K562 (cell line): Measurements from ENCODE around the gene TMEM218. TPM values are rescaled to one million over a fixed set of nuclear protein-coding genes. Genes with fewer than 3 reads are reported as not detected.

ENCODE experiments used
- ATAC-seq: fragments of 200-7000 bp; cut with Tn5 transposase; 3 replicates; pipeline ENCODE4 v1.9.1; 2020; ENCODE audit warnings: moderate library complexity
- BruUV-seq: library from RNA; stranded (reverse); fragments of 400-500 nt; replicated peaks from 2 replicates; lab custom pipeline; 2021; lab: Mats Ljungman, UMichigan
- CTCF ChIA-PET: fragments of 300-600 bp; formaldehyde crosslinking; extraction: SDS; loops from one replicate; lab custom pipeline; 2021; ENCODE audit warnings: low intra/inter-chr PET ratio; lab: Yijun Ruan, JAX
- POLR2A ChIA-PET: fragments of 300-600, 350-650 bp; sonication (Branson Sonifier 250); formaldehyde crosslinking; extraction: SDS; loops from one replicate; lab custom pipeline; 2021; ENCODE audit warnings: antibody characterized with exemption, inconsistent platforms; lab: Yijun Ruan, JAX
- DNase-seq, 4 experiments: peaks; one replicate each; pipeline versions ENCODE4 v3.0.0 to v3.0.0-alpha.2; 2011 to 2018; ENCODE audit warnings: low spot score in 3 of 4, mixed read lengths in 3 of 4; ENCODE audit errors: extremely low read depth in 1 of 4
- FAIRE-seq: peaks from 2 replicates; lab custom pipeline; 2011; peaks lifted over from hg19 to GRCh38; lab: Jason Lieb, UNC
- H2AFZ ChIP-seq: 2 replicates; pipeline ENCODE4 v1.6.0; 2011; ENCODE audit warnings: low read depth, low read length, control low read depth, inconsistent platforms
- H3K27ac ChIP-seq: fragments of 200-600 bp; 3 replicates; pipeline ENCODE4 v1.8.0; 2011; ENCODE audit warnings: low read depth, mild to moderate bottlenecking, control low read depth, inconsistent platforms, low read length, moderate library complexity, mixed read lengths; ENCODE audit errors: extremely low read depth
- H3K27me3 ChIP-seq, 2 experiments: fragments of 300-600 bp in 1 of 2; 2 replicates in 1 of 2; 3 replicates in 1 of 2; pipeline versions ENCODE4 v1.6.0 to v1.8.0; 2011; ENCODE audit warnings: inconsistent platforms in 2 of 2, low read length in 2 of 2, mild to moderate bottlenecking in 1 of 2, mixed read lengths in 1 of 2, moderate library complexity in 1 of 2; ENCODE audit not compliant: control insufficient read depth in 2 of 2, insufficient read depth in 2 of 2
- H3K36me3 ChIP-seq: fragments of 300-600 bp; 3 replicates; pipeline ENCODE4 v1.8.0; 2011; ENCODE audit warnings: mild to moderate bottlenecking, low read length, inconsistent platforms; ENCODE audit not compliant: control insufficient read depth, insufficient read depth
- H3K4me1 ChIP-seq, 2 experiments: fragments of 200-600 bp in 1 of 2; replicated peaks in 1 of 2; 2 replicates in 1 of 2; 3 replicates in 1 of 2; pipeline versions ENCODE4 v1.5.1 to v1.8.0; 2011; ENCODE audit warnings: inconsistent platforms in 2 of 2, low read length in 2 of 2, mild to moderate bottlenecking in 1 of 2, mixed read lengths in 1 of 2, moderate library complexity in 1 of 2; ENCODE audit not compliant: control insufficient read depth in 2 of 2, insufficient read depth in 2 of 2
- H3K4me2 ChIP-seq: 2 replicates; pipeline ENCODE4 v1.6.1; 2011; ENCODE audit warnings: low read length, control low read depth, inconsistent platforms, mixed read lengths; ENCODE audit not compliant: insufficient read depth
- H3K4me3 ChIP-seq: fragments of 200-600 bp; sonication (generic), shearing (Covaris generic); 2 replicates; pipeline ENCODE4 v1.5.1; 2016; ENCODE audit warnings: control low read depth, inconsistent platforms
- H3K79me2 ChIP-seq: fragments of 200-600 bp; 3 replicates; pipeline ENCODE4 v1.8.0; 2011; ENCODE audit warnings: low read length, inconsistent platforms; ENCODE audit not compliant: control insufficient read depth, insufficient read depth
- H3K9ac ChIP-seq, 2 experiments: 2 replicates each; pipeline versions ENCODE4 v1.6.0 to v1.6.1; 2011; ENCODE audit warnings: low read depth in 2 of 2, low read length in 2 of 2, control low read depth in 1 of 2, inconsistent platforms in 1 of 2, mild to moderate bottlenecking in 1 of 2, mixed read lengths in 1 of 2; ENCODE audit not compliant: insufficient read depth in 1 of 2
- H3K9me1 ChIP-seq: one replicate; pipeline ENCODE4 v1.6.0; 2011; ENCODE audit warnings: inconsistent platforms, mild to moderate bottlenecking, low read length, moderate library complexity; ENCODE audit not compliant: control insufficient read depth, insufficient read depth
- H3K9me3 ChIP-seq: replicated peaks from 2 replicates; pipeline ENCODE4 v1.5.1; 2011; ENCODE audit warnings: low read depth, low read length, inconsistent platforms; ENCODE audit not compliant: control insufficient read depth, insufficient read depth
- H4K20me1 ChIP-seq: replicated peaks from 2 replicates; pipeline ENCODE4 v1.6.1; 2011; ENCODE audit warnings: low read length, inconsistent platforms, mixed read lengths; ENCODE audit not compliant: control insufficient read depth, insufficient read depth
- ATF1 ChIP-seq, 2 experiments: fragments of 450-650 bp in 1 of 2; IDR thresholded peaks; 2 replicates each; pipeline ENCODE4 v1.6.1; 2016; ENCODE audit warnings: missing compliant biosample characterization in 1 of 2, missing genetic modification characterization in 1 of 2
- BHLHE40 ChIP-seq: IDR thresholded peaks from 2 replicates; pipeline ENCODE4 v1.6.1; 2011; ENCODE audit warnings: low read length, improper control_type of control experiment
- HOMEZ ChIP-seq: fragments of 250-450 bp; sonication (Bioruptor Pico); IDR thresholded peaks from 2 replicates; pipeline ENCODE4 v1.4.0; 2020; ENCODE audit warnings: mild to moderate bottlenecking, moderate library complexity
- KDM5B ChIP-seq: fragments of 200-600 bp; sonication (generic); IDR thresholded peaks from 2 replicates; pipeline ENCODE4 v1.6.1; 2012; ENCODE audit warnings: low read depth, mild to moderate bottlenecking, moderate library complexity, low read length, control low read depth, inconsistent platforms; ENCODE audit not compliant: insufficient replicate concordance
- NFIC ChIP-seq: fragments of 450-650 bp; IDR thresholded peaks from 2 replicates; pipeline ENCODE4 v1.6.1; 2017; ENCODE audit warnings: mild to moderate bottlenecking, inconsistent platforms
- ZNF507 ChIP-seq: conservative IDR thresholded peaks from 2 replicates; pipeline ENCODE4 v1.6.1; 2017; ENCODE audit warnings: missing genetic modification characterization, missing compliant biosample characterization
- WGBS: fragments of 100-300 bp; shearing (Covaris generic); methylation state at CpG from one replicate; pipeline ENCODE4 v1.1.6; 2016; ENCODE audit warnings: low coverage, mixed read lengths; ENCODE audit not compliant: insufficient coverage; ENCODE audit errors: missing lambda C conversion rate; 5-methylcytosine and 5-hydroxymethylcytosine counted together
- in situ Hi-C: fragments of 300-500 bp; cut with MboI; formaldehyde crosslinking; loops from 4 replicates; pipeline ENCODE4 v1.15.0; 2018; ENCODE audit warnings: inconsistent platforms, mixed read lengths
- intact Hi-C: fragments of 100-400 bp; cut with micrococcal nuclease; formaldehyde crosslinking; loops from 2 replicates; pipeline ENCODE4 v1.14.2; 2022
- polyA plus RNA-seq, 8 experiments: library from polyadenylated mRNA; depleted of rRNA in 4 of 8; stranded (reverse) in 5 of 8; unstranded in 3 of 8; fragments of >200 nt; fragmentation: Nextera tagmentation in 2 of 8; fragmentation: Illumina TruSeq in 1 of 8; extraction: Ambion mirVana in 2 of 8; extraction: Trizol in 1 of 8; gene quantifications; 2 replicates each; pipeline versions ENCODE4 v1.2.1 to v1.2.3, GENCODE V29; 2011 to 2014; ENCODE audit warnings: inconsistent platforms in 1 of 8, missing spikeins in 1 of 8
- total RNA-seq, 7 experiments: library from RNA; depleted of rRNA in 6 of 7; stranded (reverse); fragments of >200 nt in 6 of 7; fragmentation: Illumina TruSeq in 2 of 7; extraction: Trizol in 2 of 7; gene quantifications; 2 replicates each; pipeline versions ENCODE4 v1.2.1 to v1.2.3, GENCODE V29; 2011 to 2021; ENCODE audit warnings: low replicate concordance in 1 of 7
- TF ChIP-seq, protein P1 (sequence below), 2 experiments: IDR thresholded peaks; 2 replicates each; pipeline ENCODE4 v1.6.1; 2011; ENCODE audit warnings: borderline replicate concordance in 1 of 2, control low read depth in 1 of 2, low read depth in 1 of 2, low read length in 1 of 2, mild to moderate bottlenecking in 1 of 2, mixed read lengths in 1 of 2, moderate library complexity in 1 of 2; ENCODE audit not compliant: insufficient read depth in 1 of 2, insufficient read length in 1 of 2, poor library complexity in 1 of 2, severe bottlenecking in 1 of 2; ENCODE audit errors: extremely low read depth in 1 of 2

TMEM218 gene
- total and polyA plus RNA-seq, 9 of the 15 experiments (the other 6 are each of a cell fraction or from before 2014, with no cell fraction given) = 13.4 to 32.2 (median 25.4) TPM

DNA sequence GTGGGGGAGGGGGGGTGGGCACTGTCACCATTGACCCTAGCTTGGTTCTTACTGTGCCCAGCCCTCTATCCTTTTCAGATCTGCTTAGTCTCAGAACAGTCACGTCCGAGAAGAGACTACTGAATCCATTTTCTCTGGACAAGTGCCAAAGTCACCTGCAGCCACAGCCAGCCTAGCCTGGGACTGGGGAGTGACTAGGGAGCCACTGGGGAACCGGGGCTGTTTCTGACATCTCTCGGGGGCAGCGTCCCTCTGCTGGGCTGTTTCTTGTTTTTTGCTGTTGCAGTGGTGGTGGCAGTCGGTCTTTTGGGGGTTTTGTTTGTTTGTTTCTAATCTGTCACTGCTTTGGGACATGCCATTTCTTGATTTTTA, 39.6 kb downstream of the TMEM218 start:
- Histone ChIP-seq H3K4me1 (peaks cover 64 to 68% of the 10 kb centered on the region in 2 experiments), H4K20me1 (no peaks in the 10 kb centered on the region), H3K27ac (no peak overlapping the region), H3K9ac (no peak overlapping the region)
- ATAC-seq = no peak
- BruUV-seq = no TSS peak
- POLR2A ChIA-PET = no interaction called here
- TF ChIP-seq HOMEZ (CRISPR knock-in tag) (no peak), ZNF507 (tag) (no peak), ATF1 (CRISPR knock-in tag; IDR thresholded peaks at IDR 0.05) (no peak), ATF1 (tag; IDR thresholded peaks at IDR 0.05) (no peak), BHLHE40 (0 out of 2 replicates have a peak, but pooled peaks have one; percentile 32), KDM5B (no peak), NFIC (peak; percentile 62)
- TF ChIP-seq, protein P1, sequence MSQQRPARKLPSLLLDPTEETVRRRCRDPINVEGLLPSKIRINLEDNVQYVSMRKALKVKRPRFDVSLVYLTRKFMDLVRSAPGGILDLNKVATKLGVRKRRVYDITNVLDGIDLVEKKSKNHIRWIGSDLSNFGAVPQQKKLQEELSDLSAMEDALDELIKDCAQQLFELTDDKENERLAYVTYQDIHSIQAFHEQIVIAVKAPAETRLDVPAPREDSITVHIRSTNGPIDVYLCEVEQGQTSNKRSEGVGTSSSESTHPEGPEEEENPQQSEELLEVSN (IDR thresholded peaks at IDR 0.05; ENCODE audit: borderline replicate concordance in 1 of 2, extremely low read depth in 1 of 2, insufficient read depth in 1 of 2, insufficient read length in 1 of 2, low read depth in 1 of 2, low read length in 1 of 2, poor library complexity in 1 of 2, severe bottlenecking in 1 of 2) = no peak
- TF ChIP-seq, all 486 proteins: peak for 2
- H3K36me3 ChIP-seq = no peaks in the 10 kb centered on the region
- H3K27me3 ChIP-seq = no peaks in the 10 kb centered on the region
- H3K4me2 ChIP-seq = no peak overlapping the region
- no peaks in the 10 kb centered on the region for H3K79me2 ChIP-seq
- DNase-seq (peak in 1 of 4 experiments; percentile 34), FAIRE-seq (no peak)
- intact Hi-C loops = no loop called here
- H2AFZ ChIP-seq = no peak overlapping the region
- H3K9me3 ChIP-seq = no peaks in the 10 kb centered on the region
- WGBS = 40% methylated on average over 6 of the region's 6 CpGs
- no peak overlapping the region for H3K4me3 ChIP-seq
- H3K9me1 ChIP-seq = peaks cover 5% of the 10 kb centered on the region
- in situ Hi-C loops = no loop called here
- CTCF ChIA-PET = no interaction called here
